Effector memory CD8-positive, alpha-beta T cell (primary cell): ENCODE results near the gene FILIP1.
"Not testable (repeated sequence)": the region's sequence is repeated elsewhere in the genome, so short reads cannot be mapped to it uniquely, and the experiment has no call there.

Experiments used
- ATAC-seq: fragments of 150-1000 bp; cut with Tn5 transposase; replicated peaks from 2 replicates; pipeline ENCODE4 v1.10.0; 2021; ENCODE audit warnings: mild to moderate bottlenecking, moderate library complexity
- DNase-seq, 3 experiments: peaks; one replicate each; pipeline ENCODE4 v3.0.0; 2021
- H3K27ac Mint-ChIP-seq, 2 donors: one replicate each; pipeline ENCODE4 v1.8.0; 2022; ENCODE audit warnings: mild to moderate bottlenecking in 2 of 2, mixed read lengths in 2 of 2, moderate library complexity in 2 of 2
- H3K27me3 Mint-ChIP-seq, 2 donors: one replicate each; pipeline ENCODE4 v1.8.0; 2022; ENCODE audit warnings: mixed read lengths in 2 of 2
- H3K36me3 Mint-ChIP-seq: one replicate; pipeline ENCODE4 v1.8.0; 2022; ENCODE audit warnings: mild to moderate bottlenecking, moderate library complexity, mixed read lengths; ENCODE audit not compliant: insufficient read depth
- H3K4me1 Mint-ChIP-seq, 2 donors: one replicate each; pipeline ENCODE4 v1.8.0; 2022; ENCODE audit warnings: low read depth in 2 of 2, mixed read lengths in 2 of 2
- H3K4me3 Mint-ChIP-seq, 2 donors: one replicate each; pipeline ENCODE4 v1.8.0; 2022; ENCODE audit warnings: mild to moderate bottlenecking in 2 of 2, mixed read lengths in 2 of 2, moderate library complexity in 2 of 2
- H3K9me3 Mint-ChIP-seq, 2 donors: one replicate each; pipeline ENCODE4 v1.8.0; 2022; ENCODE audit warnings: mixed read lengths in 2 of 2

The FILIP1 gene

GRCh38 chr6:75418233-75418632 lies 75.4 kb downstream of the FILIP1 start:
- H3K9me3 Mint-ChIP-seq = no peaks in the 10 kb centered on the region
- no peak for ATAC-seq
- H3K36me3 Mint-ChIP-seq = no peaks in the 10 kb centered on the region
- DNase-seq = no peak
- no peaks in the 10 kb centered on the region for H3K4me1 Mint-ChIP-seq
- peaks cover 15 to 41% of the 10 kb centered on the region in 2 donors for H3K27me3 Mint-ChIP-seq
- H3K4me3 Mint-ChIP-seq = no peak overlapping the region
- H3K27ac Mint-ChIP-seq = no peak overlapping the region

GRCh38 chr6:75416443-75416842 lies 77.2 kb downstream of the FILIP1 start:
- Mint-ChIP-seq H3K9me3 (no peaks in the 10 kb centered on the region), H3K4me3 (no peak overlapping the region), H3K27me3 (peaks cover 20 to 51% of the 10 kb centered on the region in 2 donors), H3K36me3 (no peaks in the 10 kb centered on the region), H3K4me1 (no peaks in the 10 kb centered on the region), H3K27ac (no peak overlapping the region)
- ATAC-seq (no peak), DNase-seq (no peak)

GRCh38 chr6:75415804-75416203 lies 77.8 kb downstream of the FILIP1 start:
- Mint-ChIP-seq H3K27ac (no peak overlapping the region), H3K36me3 (no peaks in the 10 kb centered on the region), H3K4me1 (no peaks in the 10 kb centered on the region), H3K4me3 (no peak overlapping the region), H3K9me3 (no peaks in the 10 kb centered on the region), H3K27me3 (peaks cover 20 to 53% of the 10 kb centered on the region in 2 donors)
- no peak for DNase-seq
- ATAC-seq = no peak

DNA sequence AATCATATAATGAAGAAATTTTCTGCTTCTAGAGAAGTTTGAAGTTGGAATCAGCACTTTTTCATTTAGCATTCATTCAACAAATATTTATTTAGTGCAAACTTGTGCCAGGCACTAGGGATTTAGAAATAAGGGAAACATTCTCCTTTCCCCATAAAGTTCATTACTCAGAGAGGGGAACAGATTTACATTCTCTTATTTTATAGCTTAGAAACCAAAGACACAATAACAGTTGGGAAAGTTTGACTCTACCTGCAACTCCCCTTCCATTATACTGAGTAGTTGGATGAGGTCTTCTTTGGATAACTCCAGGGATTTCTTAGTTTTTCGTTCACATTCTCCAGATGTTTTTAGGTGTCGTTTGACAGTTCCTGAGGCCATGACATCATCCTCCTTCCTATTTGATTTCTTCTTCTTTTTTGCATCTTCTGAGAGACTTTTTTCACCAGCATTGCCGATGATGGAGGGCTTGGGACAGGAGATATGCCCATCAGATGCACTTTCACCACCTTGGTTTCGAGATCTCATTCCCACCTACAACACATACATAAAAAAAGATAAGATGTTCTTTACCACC lies 79.1 kb downstream of the FILIP1 start:
- Mint-ChIP-seq H3K4me1 (no peaks in the 10 kb centered on the region), H3K36me3 (no peaks in the 10 kb centered on the region), H3K9me3 (no peaks in the 10 kb centered on the region), H3K4me3 (no peak overlapping the region), H3K27me3 (peaks cover 20 to 53% of the 10 kb centered on the region in 2 donors), H3K27ac (no peak overlapping the region)
- DNase-seq = no peak
- no peak for ATAC-seq

DNA sequence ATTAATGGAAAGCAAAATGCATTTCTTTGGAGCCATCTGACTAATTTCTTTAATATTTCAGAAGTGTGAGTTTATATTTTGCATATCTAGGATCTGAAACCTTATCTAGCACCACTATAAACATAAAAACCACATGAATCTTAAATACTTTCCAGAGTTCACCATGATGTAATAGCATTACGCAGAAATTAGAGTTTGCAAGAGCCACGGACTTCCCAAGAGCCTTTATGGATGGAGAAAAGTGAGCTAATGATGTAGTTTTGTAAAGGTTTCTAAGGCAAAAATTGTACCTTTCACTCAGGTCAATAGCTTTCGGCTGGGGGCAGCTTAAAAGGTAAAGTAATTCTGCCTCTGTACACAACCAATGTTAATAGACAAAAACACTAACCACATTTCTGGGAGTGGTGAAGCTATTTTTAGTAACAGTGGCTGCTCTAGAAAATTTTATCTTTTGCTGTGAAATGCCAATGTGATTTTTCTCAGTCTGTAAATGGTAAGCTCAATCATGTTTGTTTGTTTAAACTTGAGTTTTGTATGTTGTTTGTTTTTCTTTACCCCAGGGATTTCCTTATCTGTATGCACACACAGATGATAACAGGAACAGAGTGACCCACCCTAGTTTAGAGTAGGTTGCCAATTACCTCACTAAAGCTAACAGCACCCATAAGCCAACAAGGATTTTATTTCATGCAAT lies 80.5 kb downstream of the FILIP1 start:
- Mint-ChIP-seq H3K9me3 (no peaks in the 10 kb centered on the region), H3K4me3 (no peak overlapping the region), H3K27ac (no peak overlapping the region), H3K4me1 (no peaks in the 10 kb centered on the region), H3K36me3 (no peaks in the 10 kb centered on the region), H3K27me3 (peaks cover 17 to 41% of the 10 kb centered on the region in 2 donors)
- ATAC-seq = no peak
- no peak for DNase-seq

- H3K27ac Mint-ChIP-seq, H3K4me1 Mint-ChIP-seq, H3K9me3 Mint-ChIP-seq, DNase-seq, H3K4me3 Mint-ChIP-seq, H3K36me3 Mint-ChIP-seq, ATAC-seq: not testable (repeated sequence)
- peaks cover 11 to 33% of the 10 kb centered on the region in 2 donors for H3K27me3 Mint-ChIP-seq
Measured at GRCh38 chr6:75410564-75410963, 83.0 kb downstream of the FILIP1 start.

DNA sequence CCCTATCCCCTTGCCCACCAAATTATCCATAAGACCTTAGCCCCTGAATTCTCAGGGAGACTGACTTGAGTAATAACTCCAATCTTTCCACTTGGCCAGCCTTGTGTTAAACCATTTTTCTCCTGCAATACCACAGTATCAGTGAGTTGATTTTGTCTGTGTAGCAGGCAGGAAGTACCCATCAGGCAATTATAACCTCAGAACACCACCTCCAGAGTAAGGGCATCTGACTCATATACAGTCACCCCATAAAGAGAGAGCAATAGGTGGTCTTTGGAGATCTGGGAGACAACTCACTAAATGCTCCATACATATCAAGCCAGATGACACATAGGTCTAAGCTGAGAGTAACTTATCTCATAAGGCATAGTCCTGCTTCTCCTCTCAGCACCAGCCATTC lies 83.7 kb downstream of the FILIP1 start:
- H3K4me3 Mint-ChIP-seq = no peak overlapping the region
- H3K27ac Mint-ChIP-seq = no peak overlapping the region
- H3K4me1 Mint-ChIP-seq = no peaks in the 10 kb centered on the region
- DNase-seq (no peak), ATAC-seq (no peak)
- no peaks in the 10 kb centered on the region for H3K9me3 Mint-ChIP-seq
- no peaks in the 10 kb centered on the region for H3K36me3 Mint-ChIP-seq
- peaks cover 10 to 28% of the 10 kb centered on the region in 2 donors for H3K27me3 Mint-ChIP-seq

DNA sequence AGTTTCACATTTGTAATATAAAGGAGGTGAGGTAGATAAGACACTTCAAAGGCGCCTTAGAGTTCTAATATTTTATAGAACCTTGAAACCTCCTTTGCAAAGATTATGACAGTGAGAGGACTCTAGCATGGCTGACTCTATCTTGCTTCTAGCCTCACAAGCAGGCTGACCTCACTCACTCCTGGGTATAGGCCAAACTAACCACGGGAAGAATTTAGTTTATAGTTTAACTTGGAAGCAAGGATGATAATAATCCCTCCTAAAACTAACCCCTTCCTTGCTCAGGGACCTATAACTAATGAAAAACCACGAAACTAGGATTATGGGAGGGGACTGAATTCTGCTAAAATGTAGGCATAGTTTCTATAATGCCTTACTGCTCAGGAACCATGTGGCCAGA lies 84.3 kb downstream of the FILIP1 start:
- ATAC-seq (no peak), DNase-seq (no peak)
- no peaks in the 10 kb centered on the region for H3K4me1 Mint-ChIP-seq
- no peaks in the 10 kb centered on the region for H3K9me3 Mint-ChIP-seq
- H3K36me3 Mint-ChIP-seq = no peaks in the 10 kb centered on the region
- peaks cover 5 to 22% of the 10 kb centered on the region in 2 donors for H3K27me3 Mint-ChIP-seq
- no peak overlapping the region for H3K27ac Mint-ChIP-seq
- H3K4me3 Mint-ChIP-seq = no peak overlapping the region

GRCh38 chr6:75403563-75404080 lies 90.0 kb downstream of the FILIP1 start:
- no peaks in the 10 kb centered on the region for H3K27me3 Mint-ChIP-seq
- no peaks in the 10 kb centered on the region for H3K36me3 Mint-ChIP-seq
- DNase-seq (no peak), ATAC-seq (no peak)
- no peaks in the 10 kb centered on the region for H3K4me1 Mint-ChIP-seq
- no peaks in the 10 kb centered on the region for H3K9me3 Mint-ChIP-seq
- no peak overlapping the region for H3K27ac Mint-ChIP-seq
- no peak overlapping the region for H3K4me3 Mint-ChIP-seq

DNA sequence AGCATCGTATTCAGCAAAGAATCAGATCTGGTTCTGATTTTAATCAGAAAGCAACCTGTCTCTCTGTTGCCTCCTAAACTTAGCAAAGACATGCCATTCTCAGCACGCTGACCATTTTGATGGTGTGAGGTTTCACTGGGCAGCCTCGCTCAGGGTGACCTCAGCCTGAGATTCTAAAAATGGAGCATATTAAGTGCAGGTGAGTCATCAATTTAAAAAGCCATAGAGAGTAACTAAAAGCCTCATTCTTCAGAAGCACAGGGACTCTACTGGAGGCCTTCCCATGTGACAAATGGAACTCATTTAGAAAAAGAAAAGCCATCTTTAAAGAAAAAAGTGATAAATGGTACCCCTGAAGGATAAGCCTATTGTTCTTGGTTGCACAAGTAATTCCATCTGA lies 91.3 kb downstream of the FILIP1 start:
- DNase-seq (no peak), ATAC-seq (no peak)
- H3K4me1 Mint-ChIP-seq = no peaks in the 10 kb centered on the region
- no peak overlapping the region for H3K27ac Mint-ChIP-seq
- H3K36me3 Mint-ChIP-seq = no peaks in the 10 kb centered on the region
- no peaks in the 10 kb centered on the region for H3K27me3 Mint-ChIP-seq
- H3K4me3 Mint-ChIP-seq = no peak overlapping the region
- H3K9me3 Mint-ChIP-seq = no peaks in the 10 kb centered on the region

DNA sequence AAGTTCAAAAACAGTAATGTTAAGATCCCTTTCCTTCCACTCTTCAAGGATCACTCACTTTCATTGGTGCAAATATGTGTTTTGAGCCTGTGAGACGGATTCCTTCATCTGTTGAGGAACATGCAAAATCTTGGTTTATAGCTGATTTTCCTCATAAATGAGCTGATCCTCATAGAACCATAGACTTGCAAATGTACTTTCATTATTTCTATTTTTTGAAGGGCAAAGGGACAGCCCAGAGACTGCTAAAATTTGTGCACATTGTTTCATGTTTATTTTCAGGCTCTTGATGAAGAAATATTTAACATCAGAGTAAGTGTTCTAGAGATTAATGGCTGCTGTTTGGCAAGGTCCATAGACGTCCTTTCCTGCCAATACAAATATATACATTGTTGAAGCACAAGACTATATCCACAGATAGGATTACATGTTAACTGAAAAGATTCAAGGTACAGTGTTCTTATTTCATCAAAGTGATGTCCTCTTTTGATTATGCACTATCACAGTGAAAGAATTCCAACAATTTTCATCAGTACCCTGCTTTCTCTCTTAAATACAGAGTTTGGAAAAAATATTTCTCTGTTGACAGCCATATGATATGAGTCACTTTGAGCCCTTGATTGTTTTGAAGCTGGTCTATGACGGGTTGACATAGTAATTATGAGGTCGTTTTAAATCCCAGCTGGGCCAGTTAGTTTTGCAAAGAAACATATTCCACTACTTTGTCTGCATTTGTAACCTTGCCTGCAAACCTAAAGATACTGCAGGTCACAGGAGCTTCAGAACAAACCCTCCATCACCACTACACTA lies 95.7 kb downstream of the FILIP1 start:
- no peak for DNase-seq
- Mint-ChIP-seq H3K27ac (no peak overlapping the region), H3K9me3 (no peaks in the 10 kb centered on the region), H3K27me3 (peaks cover 0 to 9% of the 10 kb centered on the region in 2 donors), H3K36me3 (no peaks in the 10 kb centered on the region), H3K4me1 (no peaks in the 10 kb centered on the region), H3K4me3 (no peak overlapping the region)
- no peak for ATAC-seq

DNA sequence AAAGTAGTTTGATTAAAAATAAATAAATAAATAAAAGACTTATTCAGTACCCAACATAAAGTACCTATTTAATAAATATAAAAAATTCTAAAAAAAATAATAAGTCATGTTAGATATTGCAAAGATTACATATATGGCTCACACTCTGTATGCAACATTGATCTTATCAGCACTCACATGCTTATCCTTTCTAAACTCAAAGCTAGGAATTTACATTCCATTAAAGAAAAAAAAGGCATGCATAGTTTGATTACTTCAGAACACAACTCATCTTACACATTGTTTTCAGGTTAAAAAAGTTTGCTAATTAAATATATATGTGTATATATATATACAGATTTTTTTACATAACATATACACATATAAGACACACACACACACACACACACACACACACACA lies 96.4 kb downstream of the FILIP1 start:
- H3K4me3 Mint-ChIP-seq = no peak overlapping the region
- peaks cover 0 to 9% of the 10 kb centered on the region in 2 donors for H3K27me3 Mint-ChIP-seq
- H3K9me3 Mint-ChIP-seq = no peaks in the 10 kb centered on the region
- no peak overlapping the region for H3K27ac Mint-ChIP-seq
- no peaks in the 10 kb centered on the region for H3K4me1 Mint-ChIP-seq
- DNase-seq = no peak
- no peak for ATAC-seq
- H3K36me3 Mint-ChIP-seq = no peaks in the 10 kb centered on the region

DNA sequence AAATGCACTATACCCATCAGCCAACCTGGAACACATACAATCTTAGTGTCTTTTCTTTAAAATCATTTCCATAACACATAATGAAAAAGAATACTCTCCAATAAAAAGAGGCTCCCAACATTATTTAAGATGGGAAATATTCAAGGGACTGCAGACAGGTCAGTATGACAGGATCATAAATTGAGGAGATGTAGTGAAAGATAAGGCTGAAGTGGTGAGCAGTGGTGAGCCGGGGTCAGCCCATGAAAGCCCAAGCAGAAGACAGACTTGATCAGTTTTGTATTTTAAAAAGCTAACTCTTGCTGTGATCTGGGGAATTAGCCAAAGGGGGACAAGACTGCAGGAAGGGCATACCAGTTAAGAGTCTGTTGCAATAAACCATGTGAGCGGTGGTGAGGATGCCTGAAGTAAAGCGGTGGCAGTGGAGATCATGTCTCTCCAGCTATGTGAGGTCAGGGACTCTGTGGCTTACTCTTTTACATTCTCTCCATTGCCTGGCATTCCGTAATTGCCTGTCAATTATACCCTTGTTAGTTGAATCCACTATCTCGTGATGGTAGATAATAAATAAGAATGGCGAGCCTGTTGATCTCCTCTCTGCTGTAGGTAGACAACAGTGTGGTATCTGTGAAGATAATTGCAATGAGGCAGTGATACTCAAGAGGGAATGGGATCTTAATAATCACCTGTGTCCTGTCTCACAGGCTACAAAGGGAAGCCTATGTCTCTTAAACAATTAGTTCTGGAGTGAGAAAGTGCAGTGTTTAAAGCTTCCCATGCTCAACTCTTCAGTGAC lies 97.4 kb downstream of the FILIP1 start:
- Mint-ChIP-seq H3K4me3 (no peak overlapping the region), H3K4me1 (no peaks in the 10 kb centered on the region), H3K36me3 (no peaks in the 10 kb centered on the region), H3K9me3 (no peaks in the 10 kb centered on the region), H3K27ac (no peak overlapping the region), H3K27me3 (peaks cover 0 to 9% of the 10 kb centered on the region in 2 donors)
- DNase-seq = no peak
- no peak for ATAC-seq
